Measurements from ENCODE around the gene GPR161. TPM values are rescaled to one million over a fixed set of nuclear protein-coding genes. Genes with fewer than 3 reads are reported as not detected.

Gene GPR161
- total RNA-seq, 1 experiment from 2014 or later: 6.6 TPM

DNA sequence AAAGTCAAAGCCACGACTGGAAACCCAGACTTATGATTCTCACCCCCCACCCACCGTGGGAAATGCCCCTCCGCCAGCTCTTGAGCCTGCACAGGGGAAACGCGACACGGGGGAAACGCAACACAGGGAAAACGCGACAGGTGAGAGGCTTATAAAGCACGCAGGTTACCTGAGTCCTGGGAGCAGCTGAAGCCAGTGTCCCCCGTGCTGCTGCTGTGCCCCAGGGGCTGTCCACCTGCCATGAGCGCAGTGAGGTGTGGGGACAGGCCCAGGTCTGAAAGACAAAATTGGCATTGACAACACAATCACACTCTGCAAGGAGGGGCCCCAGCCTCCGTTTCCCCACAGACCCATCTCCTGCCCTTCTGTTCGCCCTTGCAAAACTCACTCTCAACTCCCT, 46.3 kb downstream of the GPR161 start:
- intact Hi-C loops (cut with micrococcal nuclease): loop anchor here (5.0 kb wide), 1 partner anchor 252 kb away; no protein-coding TSS in a partner anchor
- Mint-ChIP-seq H3K27me3 (ENCODE audit: insufficient read depth, unreplicated experiment) (no peaks in the 10 kb centered on the region), H3K27ac (ENCODE audit: low read depth, unreplicated experiment) (peak overlapping the region; percentile 5), H3K36me3 (ENCODE audit: insufficient read depth, unreplicated experiment) (peaks cover 5% of the 10 kb centered on the region), H3K4me1 (ENCODE audit: insufficient read depth, unreplicated experiment) (no peaks in the 10 kb centered on the region), H3K9me3 (ENCODE audit: unreplicated experiment) (no peaks in the 10 kb centered on the region), H3K4me3 (ENCODE audit: unreplicated experiment) (no peak overlapping the region)
- no TSS peak for BruUV-seq (replicated peaks)
- no peak for TF ChIP-seq CTCF (IDR thresholded peaks at IDR 0.05; ENCODE audit: unreplicated experiment)
- ChIA-PET CTCF (interaction anchor here (0.5 to 7.3 kb wide), 9 partner anchors 7 to 1439 kb away, joined by 3 to 116 read pairs (median 3); no protein-coding TSS in a partner anchor), POLR2A (interaction anchor here (0.6 to 2.4 kb wide), 2 partner anchors 8 to 1267 kb away, joined by 3 to 8 read pairs; no protein-coding TSS in a partner anchor)
- no peak for DNase-seq (ENCODE audit: unreplicated experiment)

GRCh38 chr1:168089979-168090337, 46.8 kb downstream of the GPR161 start:
- CTCF ChIA-PET: interaction anchor here (0.7 to 6.3 kb wide), 8 partner anchors 8 to 1439 kb away, joined by 3 to 63 read pairs (median 3); no protein-coding TSS in a partner anchor
- Mint-ChIP-seq H3K4me3 (ENCODE audit: unreplicated experiment) (no peak overlapping the region), H3K27ac (ENCODE audit: low read depth, unreplicated experiment) (no peak overlapping the region), H3K36me3 (ENCODE audit: insufficient read depth, unreplicated experiment) (peaks cover 5% of the 10 kb centered on the region), H3K27me3 (ENCODE audit: insufficient read depth, unreplicated experiment) (no peaks in the 10 kb centered on the region), H3K9me3 (ENCODE audit: unreplicated experiment) (no peaks in the 10 kb centered on the region), H3K4me1 (ENCODE audit: insufficient read depth, unreplicated experiment) (no peaks in the 10 kb centered on the region)
- no TSS peak for BruUV-seq (replicated peaks)
- intact Hi-C loops (cut with micrococcal nuclease): loop anchor here (5.0 kb wide), 1 partner anchor 252 kb away; no protein-coding TSS in a partner anchor
- no peak for DNase-seq (ENCODE audit: unreplicated experiment)
- TF ChIP-seq CTCF (IDR thresholded peaks at IDR 0.05; ENCODE audit: unreplicated experiment): no peak
- POLR2A ChIA-PET: no interaction called here

DNA sequence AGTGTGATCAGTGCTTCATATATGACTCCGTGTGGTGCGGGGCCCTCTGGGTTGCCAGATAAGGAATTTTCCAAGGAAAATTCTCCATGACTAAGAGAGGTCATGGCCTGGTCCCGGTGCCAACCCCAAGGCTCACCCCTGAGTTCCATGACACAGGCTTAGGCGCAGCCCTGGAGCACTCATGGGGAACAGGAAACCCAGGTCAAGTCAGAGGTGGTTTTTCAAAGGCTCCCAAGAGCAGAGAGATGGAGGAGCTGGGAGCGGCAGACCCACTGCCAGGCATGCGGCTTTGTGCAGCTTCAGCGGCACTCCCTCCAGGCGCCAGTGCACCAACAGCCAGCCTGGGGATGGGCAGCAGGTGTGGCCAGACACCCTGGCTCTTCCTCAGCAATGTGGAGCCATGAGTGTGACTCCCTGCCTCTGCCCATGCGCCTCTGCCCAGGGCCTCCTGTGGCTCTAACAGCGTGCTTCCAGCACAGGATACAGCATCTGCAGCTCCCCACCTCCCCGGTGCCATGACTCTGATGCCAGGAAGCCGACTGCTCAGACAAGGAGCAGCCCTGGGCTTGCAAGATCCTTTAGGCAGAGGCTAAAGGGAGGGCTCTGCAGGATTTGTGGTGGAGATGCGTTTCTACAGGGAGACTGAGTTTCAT, 47.3 kb downstream of the GPR161 start:
- BruUV-seq (replicated peaks): no TSS peak
- Mint-ChIP-seq H3K4me1 (ENCODE audit: insufficient read depth, unreplicated experiment) (no peaks in the 10 kb centered on the region), H3K27ac (ENCODE audit: low read depth, unreplicated experiment) (no peak overlapping the region), H3K9me3 (ENCODE audit: unreplicated experiment) (no peaks in the 10 kb centered on the region), H3K4me3 (ENCODE audit: unreplicated experiment) (no peak overlapping the region), H3K27me3 (ENCODE audit: insufficient read depth, unreplicated experiment) (no peaks in the 10 kb centered on the region), H3K36me3 (ENCODE audit: insufficient read depth, unreplicated experiment) (peaks cover 8% of the 10 kb centered on the region)
- ChIA-PET CTCF (interaction anchor here (0.8 to 6.3 kb wide), 6 partner anchors 8 to 507 kb away, joined by 3 to 63 read pairs (median 4); no protein-coding TSS in a partner anchor), POLR2A (no interaction called here)
- no peak for DNase-seq (ENCODE audit: unreplicated experiment)
- TF ChIP-seq CTCF (IDR thresholded peaks at IDR 0.05; ENCODE audit: unreplicated experiment): no peak
- intact Hi-C loops (cut with micrococcal nuclease): no loop called here

GRCh38 chr1:168088511-168089325, 48.0 kb downstream of the GPR161 start:
- TF ChIP-seq CTCF (IDR thresholded peaks at IDR 0.05; ENCODE audit: unreplicated experiment): no peak
- intact Hi-C loops (cut with micrococcal nuclease): no loop called here
- POLR2A ChIA-PET: interaction anchor here (0.6 to 1.1 kb wide), 4 partner anchors 15 to 1357 kb away, joined by 3 read pairs; no protein-coding TSS in a partner anchor
- CTCF ChIA-PET: interaction anchor here (0.6 to 6.3 kb wide), 7 partner anchors 13 to 374 kb away, joined by 3 to 63 read pairs (median 4); no protein-coding TSS in a partner anchor
- no peaks in the 10 kb centered on the region for H3K9me3 Mint-ChIP-seq (ENCODE audit: unreplicated experiment)
- no TSS peak for BruUV-seq (replicated peaks)
- peaks cover 13% of the 10 kb centered on the region for H3K36me3 Mint-ChIP-seq (ENCODE audit: insufficient read depth, unreplicated experiment)
- no peak overlapping the region for H3K4me3 Mint-ChIP-seq (ENCODE audit: unreplicated experiment)
- no peaks in the 10 kb centered on the region for H3K27me3 Mint-ChIP-seq (ENCODE audit: insufficient read depth, unreplicated experiment)
- no peak overlapping the region for H3K27ac Mint-ChIP-seq (ENCODE audit: low read depth, unreplicated experiment)
- H3K4me1 Mint-ChIP-seq (ENCODE audit: insufficient read depth, unreplicated experiment): no peaks in the 10 kb centered on the region
- DNase-seq (ENCODE audit: unreplicated experiment): no peak

All from MCF 10A (cell line).